GM10847 (cell line): ENCODE data around the gene SLF1.

Experiments
- POLR2A ChIP-seq: IDR thresholded peaks from 2 replicates; pipeline ENCODE4 v1.6.1; 2011; ENCODE audit not compliant: insufficient read length; ENCODE audit errors: extremely low read depth

Gene SLF1

DNA sequence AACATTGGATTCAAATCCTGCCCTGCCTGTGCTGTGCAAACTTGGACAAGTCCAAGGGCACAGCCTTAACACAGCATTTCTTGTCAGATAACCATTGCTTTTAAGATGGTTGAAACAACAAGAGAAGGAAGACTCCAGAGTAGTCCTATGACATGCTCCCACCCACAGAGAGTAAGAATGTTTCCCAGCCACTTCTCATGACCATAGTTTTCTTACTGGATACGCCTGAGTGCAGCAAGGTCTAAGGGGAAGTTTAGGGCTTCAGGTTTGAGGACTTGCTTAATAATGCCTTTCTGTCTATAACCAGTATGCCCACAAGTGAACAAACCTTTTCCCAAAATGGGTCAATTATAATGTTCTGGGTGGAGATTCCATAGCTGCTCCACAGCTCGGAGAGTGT, 126.4 kb downstream of the SLF1 start:
- no peak for TF ChIP-seq POLR2A

- TF ChIP-seq POLR2A = no peak
These were observed 127.6 kb downstream of the SLF1 start for GRCh38 chr5:94745786-94746730.

- no peak for TF ChIP-seq POLR2A
These were observed 128.3 kb downstream of the SLF1 start for GRCh38 chr5:94746731-94747124.
